Liver (tissue), 9 donors: ENCODE results near the gene CHKB. TPM values are rescaled to one million over a fixed set of nuclear protein-coding genes. Genes with fewer than 3 reads are reported as not detected.
"Not testable (repeated sequence)": the region's sequence is repeated elsewhere in the genome, so short reads cannot be mapped to it uniquely, and the experiment has no call there.

Experiments used
- DNase-seq: peaks from one replicate; pipeline ENCODE4 v3.0.0-alpha.2; 2017; ENCODE audit warnings: low spot score
- H3K27ac ChIP-seq, 2 donors: one replicate each; pipeline ENCODE4 v1.7.0; 2013; ENCODE audit warnings: inconsistent platforms in 2 of 2, low read length in 2 of 2, control low read depth in 1 of 2, low read depth in 1 of 2, mild to moderate bottlenecking in 1 of 2
- H3K27me3 ChIP-seq, 4 donors: one replicate each; pipeline versions ENCODE4 v1.6.1 to v1.7.0; 2013; ENCODE audit warnings: low read length in 3 of 4, inconsistent platforms in 1 of 4, mild to moderate bottlenecking in 1 of 4, moderate library complexity in 1 of 4; ENCODE audit not compliant: control insufficient read depth in 4 of 4, insufficient read depth in 4 of 4
- H3K36me3 ChIP-seq, 4 donors: one replicate each; pipeline versions ENCODE4 v1.6.1 to v1.7.0; 2013; ENCODE audit warnings: low read length in 3 of 4, mild to moderate bottlenecking in 3 of 4, low read depth in 1 of 4, moderate library complexity in 1 of 4; ENCODE audit not compliant: control insufficient read depth in 4 of 4, insufficient read depth in 3 of 4
- H3K4me1 ChIP-seq, 4 donors: one replicate each; pipeline versions ENCODE4 v1.6.1 to v1.7.0; 2013; ENCODE audit warnings: low read length in 3 of 4, mild to moderate bottlenecking in 3 of 4, moderate library complexity in 1 of 4; ENCODE audit not compliant: control insufficient read depth in 4 of 4, insufficient read depth in 4 of 4
- H3K4me3 ChIP-seq, 3 donors: one replicate each; pipeline versions ENCODE4 v1.6.1 to v1.7.0; 2013; ENCODE audit warnings: low read length in 3 of 3, control low read depth in 1 of 3, low read depth in 1 of 3, mild to moderate bottlenecking in 1 of 3
- H3K9ac ChIP-seq, 2 donors: one replicate each; pipeline ENCODE4 v1.7.0; 2013; ENCODE audit warnings: low read length in 2 of 2, mild to moderate bottlenecking in 2 of 2, moderate library complexity in 2 of 2, control low read depth in 1 of 2, low read depth in 1 of 2
- H3K9me3 ChIP-seq, 4 donors: one replicate each; pipeline versions ENCODE4 v1.6.1 to v1.7.0; 2013; ENCODE audit warnings: low read length in 3 of 4; ENCODE audit not compliant: control insufficient read depth in 4 of 4
- FOXA1 ChIP-seq: IDR thresholded peaks from 2 replicates; pipeline ENCODE4 v1.6.1; 2016; ENCODE audit warnings: antibody characterized with exemption
- FOXA2 ChIP-seq: IDR thresholded peaks from 2 replicates; pipeline ENCODE4 v1.6.1; 2016; ENCODE audit warnings: antibody characterized with exemption
- HNF4A ChIP-seq, 2 donors: conservative IDR thresholded peaks; 2 replicates each; pipeline ENCODE4 v1.6.1; 2016; ENCODE audit warnings: antibody characterized with exemption in 2 of 2, mild to moderate bottlenecking in 2 of 2
- JUND ChIP-seq, 2 donors: IDR thresholded peaks; 2 replicates each; pipeline ENCODE4 v1.6.1; 2016; ENCODE audit warnings: antibody characterized with exemption in 2 of 2
- NR2F2 ChIP-seq: IDR thresholded peaks from 2 replicates; pipeline ENCODE4 v1.6.1; 2016; ENCODE audit warnings: antibody characterized with exemption
- RAD21 ChIP-seq, 2 donors: IDR thresholded peaks; 2 replicates each; pipeline ENCODE4 v1.6.1; 2016; ENCODE audit warnings: antibody characterized with exemption in 2 of 2, mild to moderate bottlenecking in 2 of 2
- SP1 ChIP-seq: IDR thresholded peaks from 2 replicates; pipeline ENCODE4 v1.6.1; 2018; ENCODE audit warnings: antibody characterized with exemption, mild to moderate bottlenecking
- WGBS: extraction: QIAGEN DNeasy Blood & Tissue Kit; methylation state at CpG from one replicate; pipeline ENCODE4 v1.1.7; 2013; 5-methylcytosine and 5-hydroxymethylcytosine counted together
- polyA plus RNA-seq, 2 donors: library from polyadenylated mRNA; stranded (reverse) in 1 of 2; unstranded in 1 of 2; fragments of 200-250 nt in 1 of 2; fragments of >200 nt in 1 of 2; fragmentation: Nextera tagmentation in 1 of 2; extraction: Ambion mirVana in 1 of 2; gene quantifications; one replicate each; pipeline versions ENCODE4 v1.2.1 to v1.2.3, GENCODE V29; 2013 to 2015
- total RNA-seq, 2 donors: library from RNA; depleted of rRNA; stranded (reverse); fragments of >200 nt; gene quantifications; one replicate each; pipeline ENCODE4 v1.2.3, GENCODE V29; 2014
- TF ChIP-seq, protein P1 (sequence below): IDR thresholded peaks from 2 replicates; pipeline ENCODE4 v1.6.1; 2016; ENCODE audit warnings: antibody characterized with exemption
- TF ChIP-seq, protein P2 (sequence below): IDR thresholded peaks from 2 replicates; pipeline ENCODE4 v1.6.1; 2016; ENCODE audit warnings: antibody characterized with exemption
- TF ChIP-seq, protein P3 (sequence below): IDR thresholded peaks from 2 replicates; pipeline ENCODE4 v1.6.1; 2016; ENCODE audit warnings: antibody characterized with exemption, mild to moderate bottlenecking
- donor health status: healthy.
- donor health status: healthy.
- donor health status: healthy.
- donor health status: healthy.
- donor health status: healthy.

The CHKB gene
- total and polyA plus RNA-seq, 4 donors, result 17.9 to 24.2 (median 20.6) TPM

DNA sequence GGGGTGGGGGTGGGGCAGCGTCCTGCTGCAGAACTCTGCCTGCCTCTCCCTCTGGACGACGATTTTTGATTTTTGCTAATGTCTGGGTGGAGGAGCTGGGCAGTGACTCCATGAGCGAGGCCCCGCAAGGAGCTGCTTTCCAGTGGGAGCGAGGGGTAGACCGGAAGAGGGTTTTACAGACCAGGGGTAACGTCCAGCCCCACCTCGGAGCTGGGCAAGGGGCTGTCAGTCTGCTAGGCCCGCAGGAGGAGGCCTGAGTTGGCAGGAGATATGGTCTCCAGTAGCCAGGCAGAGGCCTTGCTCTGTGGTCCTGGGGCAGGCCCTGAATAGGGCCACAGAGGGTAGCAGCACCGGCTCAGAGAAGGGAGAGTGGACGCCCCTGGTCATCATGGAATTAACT is 26.9 kb upstream of the CHKB start:
- 80% methylated on average over 12 of the region's 12 CpGs for WGBS
- no peaks in the 10 kb centered on the region for H3K9me3 ChIP-seq
- H3K4me1 ChIP-seq, result peaks cover 5 to 11% (median 7%) of the 10 kb centered on the region in 4 donors
- H3K9ac ChIP-seq, result no peak overlapping the region
- TF ChIP-seq NR2F2, result no peak
- no peak for TF ChIP-seq RAD21 (IDR thresholded peaks at IDR 0.05)
- TF ChIP-seq, protein P1, sequence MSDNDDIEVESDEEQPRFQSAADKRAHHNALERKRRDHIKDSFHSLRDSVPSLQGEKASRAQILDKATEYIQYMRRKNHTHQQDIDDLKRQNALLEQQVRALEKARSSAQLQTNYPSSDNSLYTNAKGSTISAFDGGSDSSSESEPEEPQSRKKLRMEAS, result no peak
- no peak overlapping the region for H3K4me3 ChIP-seq
- H3K27ac ChIP-seq, result no peak overlapping the region
- peaks cover 0 to 2% (median 0%) of the 10 kb centered on the region in 4 donors for H3K27me3 ChIP-seq
- H3K36me3 ChIP-seq, result no peaks in the 10 kb centered on the region
- no peak for DNase-seq

DNA sequence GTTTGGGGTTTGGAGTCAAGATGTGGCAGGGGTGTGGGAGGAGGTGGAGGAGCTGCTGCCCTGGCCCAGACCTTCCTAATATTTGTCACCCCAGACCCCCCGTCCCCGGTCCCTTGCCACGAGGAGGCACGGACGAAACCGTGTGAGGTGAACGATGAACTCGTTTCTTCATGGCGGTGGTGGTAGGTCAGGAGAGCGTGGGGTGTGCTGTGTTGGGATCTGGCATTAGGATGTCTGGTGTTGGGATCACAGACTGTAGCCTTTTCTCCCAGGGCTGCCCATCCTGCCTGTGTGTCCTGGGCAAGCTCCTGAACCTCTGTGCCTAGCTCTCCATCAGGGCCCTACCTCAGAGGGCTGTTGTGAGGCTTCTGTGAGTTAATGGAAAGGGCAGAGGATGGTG is 26.3 kb upstream of the CHKB start:
- Histone ChIP-seq H3K27ac (no peak overlapping the region), H3K36me3 (no peaks in the 10 kb centered on the region), H3K4me3 (no peak overlapping the region), H3K4me1 (peaks cover 5 to 11% (median 7%) of the 10 kb centered on the region in 4 donors), H3K9ac (no peak overlapping the region), H3K9me3 (no peaks in the 10 kb centered on the region), H3K27me3 (peaks cover 0 to 2% (median 0%) of the 10 kb centered on the region in 4 donors)
- no peak for DNase-seq
- TF ChIP-seq SP1, result no peak
- TF ChIP-seq, protein P1, result no peak
- no peak for TF ChIP-seq FOXA1
- TF ChIP-seq NR2F2, result no peak
- no peak for TF ChIP-seq HNF4A (conservative IDR thresholded peaks at IDR 0.05)
- TF ChIP-seq, protein P2, sequence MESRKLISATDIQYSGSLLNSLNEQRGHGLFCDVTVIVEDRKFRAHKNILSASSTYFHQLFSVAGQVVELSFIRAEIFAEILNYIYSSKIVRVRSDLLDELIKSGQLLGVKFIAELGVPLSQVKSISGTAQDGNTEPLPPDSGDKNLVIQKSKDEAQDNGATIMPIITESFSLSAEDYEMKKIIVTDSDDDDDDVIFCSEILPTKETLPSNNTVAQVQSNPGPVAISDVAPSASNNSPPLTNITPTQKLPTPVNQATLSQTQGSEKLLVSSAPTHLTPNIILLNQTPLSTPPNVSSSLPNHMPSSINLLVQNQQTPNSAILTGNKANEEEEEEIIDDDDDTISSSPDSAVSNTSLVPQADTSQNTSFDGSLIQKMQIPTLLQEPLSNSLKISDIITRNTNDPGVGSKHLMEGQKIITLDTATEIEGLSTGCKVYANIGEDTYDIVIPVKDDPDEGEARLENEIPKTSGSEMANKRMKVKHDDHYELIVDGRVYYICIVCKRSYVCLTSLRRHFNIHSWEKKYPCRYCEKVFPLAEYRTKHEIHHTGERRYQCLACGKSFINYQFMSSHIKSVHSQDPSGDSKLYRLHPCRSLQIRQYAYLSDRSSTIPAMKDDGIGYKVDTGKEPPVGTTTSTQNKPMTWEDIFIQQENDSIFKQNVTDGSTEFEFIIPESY, result no peak
- TF ChIP-seq JUND (IDR thresholded peaks at IDR 0.05), result no peak
- TF ChIP-seq, protein P3, sequence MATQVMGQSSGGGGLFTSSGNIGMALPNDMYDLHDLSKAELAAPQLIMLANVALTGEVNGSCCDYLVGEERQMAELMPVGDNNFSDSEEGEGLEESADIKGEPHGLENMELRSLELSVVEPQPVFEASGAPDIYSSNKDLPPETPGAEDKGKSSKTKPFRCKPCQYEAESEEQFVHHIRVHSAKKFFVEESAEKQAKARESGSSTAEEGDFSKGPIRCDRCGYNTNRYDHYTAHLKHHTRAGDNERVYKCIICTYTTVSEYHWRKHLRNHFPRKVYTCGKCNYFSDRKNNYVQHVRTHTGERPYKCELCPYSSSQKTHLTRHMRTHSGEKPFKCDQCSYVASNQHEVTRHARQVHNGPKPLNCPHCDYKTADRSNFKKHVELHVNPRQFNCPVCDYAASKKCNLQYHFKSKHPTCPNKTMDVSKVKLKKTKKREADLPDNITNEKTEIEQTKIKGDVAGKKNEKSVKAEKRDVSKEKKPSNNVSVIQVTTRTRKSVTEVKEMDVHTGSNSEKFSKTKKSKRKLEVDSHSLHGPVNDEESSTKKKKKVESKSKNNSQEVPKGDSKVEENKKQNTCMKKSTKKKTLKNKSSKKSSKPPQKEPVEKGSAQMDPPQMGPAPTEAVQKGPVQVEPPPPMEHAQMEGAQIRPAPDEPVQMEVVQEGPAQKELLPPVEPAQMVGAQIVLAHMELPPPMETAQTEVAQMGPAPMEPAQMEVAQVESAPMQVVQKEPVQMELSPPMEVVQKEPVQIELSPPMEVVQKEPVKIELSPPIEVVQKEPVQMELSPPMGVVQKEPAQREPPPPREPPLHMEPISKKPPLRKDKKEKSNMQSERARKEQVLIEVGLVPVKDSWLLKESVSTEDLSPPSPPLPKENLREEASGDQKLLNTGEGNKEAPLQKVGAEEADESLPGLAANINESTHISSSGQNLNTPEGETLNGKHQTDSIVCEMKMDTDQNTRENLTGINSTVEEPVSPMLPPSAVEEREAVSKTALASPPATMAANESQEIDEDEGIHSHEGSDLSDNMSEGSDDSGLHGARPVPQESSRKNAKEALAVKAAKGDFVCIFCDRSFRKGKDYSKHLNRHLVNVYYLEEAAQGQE, result no peak
- TF ChIP-seq FOXA2, result no peak
- 86% methylated on average over 10 of the region's 10 CpGs for WGBS

DNA sequence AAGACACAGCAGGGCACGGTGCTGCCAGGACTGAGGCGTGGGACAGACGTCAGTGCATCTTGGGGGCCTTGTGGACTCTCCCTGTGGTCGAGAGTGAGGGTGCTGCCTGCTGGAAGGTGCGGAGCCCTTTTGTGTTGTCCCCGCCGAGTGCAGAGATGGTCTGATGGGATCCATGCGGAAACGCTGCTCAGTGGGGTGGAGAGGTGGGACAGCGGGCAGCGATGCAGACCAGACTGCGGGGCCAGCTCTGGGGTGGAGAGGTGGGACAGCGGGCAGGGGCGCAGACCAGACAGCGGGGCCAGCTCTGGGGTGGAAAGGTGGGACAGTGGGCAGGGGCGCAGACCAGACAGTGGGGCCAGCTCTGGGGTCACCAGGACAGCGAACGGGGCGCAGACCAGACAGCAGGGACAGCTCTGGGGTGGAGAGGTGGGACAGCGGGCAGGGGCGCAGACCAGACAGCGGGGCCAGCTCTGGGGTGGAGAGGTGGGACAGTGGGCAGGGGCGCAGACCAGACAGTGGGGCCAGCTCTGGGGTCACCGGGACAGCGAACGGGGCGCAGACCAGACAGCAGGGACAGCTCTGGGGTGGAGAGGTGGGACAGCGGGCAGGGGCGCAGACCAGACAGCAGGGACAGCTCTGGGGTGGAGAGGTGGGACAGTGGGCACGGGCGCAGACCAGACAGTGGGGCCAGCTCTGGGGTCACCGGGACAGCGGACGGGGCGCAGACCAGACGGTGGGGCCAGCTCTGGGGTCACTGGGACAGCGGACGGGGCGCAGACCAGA is 25.6 kb upstream of the CHKB start:
- H3K9me3 ChIP-seq, H3K27ac ChIP-seq, H3K27me3 ChIP-seq, DNase-seq, H3K4me1 ChIP-seq, H3K9ac ChIP-seq, H3K4me3 ChIP-seq, H3K36me3 ChIP-seq: not testable (repeated sequence)
- WGBS, result 83% methylated on average over 39 of the region's 39 CpGs
